HG02973 (cell line): Measurements from ENCODE around the gene MTREX.

Experiments
- ATAC-seq: cut with Tn5 transposase; IDR thresholded peaks from one replicate; pipeline ENCODE4 v1.9.1; 2021; ENCODE audit warnings: moderate library complexity; ENCODE audit not compliant: unreplicated experiment

The MTREX gene

DNA sequence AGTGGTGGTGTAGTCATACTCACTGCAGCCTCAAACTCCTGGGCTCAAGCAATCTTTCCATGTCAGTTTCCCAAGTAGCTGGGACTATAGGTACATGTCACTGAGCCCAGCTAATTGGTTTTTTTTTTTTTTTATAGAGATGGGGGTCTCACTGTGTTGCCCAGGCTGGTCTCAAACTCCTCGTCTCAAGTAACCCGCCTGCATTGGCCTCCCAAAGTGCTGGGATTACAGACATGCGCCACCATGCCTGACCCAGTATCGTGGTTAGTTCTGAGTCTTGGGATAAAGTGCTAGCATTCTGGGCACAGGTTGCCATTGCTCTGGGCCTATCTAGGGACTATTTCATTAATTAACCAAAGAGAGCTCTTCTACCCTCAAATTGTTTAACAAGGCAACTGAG lies 118.7 kb downstream of the MTREX start:
- ATAC-seq, result no peak

DNA sequence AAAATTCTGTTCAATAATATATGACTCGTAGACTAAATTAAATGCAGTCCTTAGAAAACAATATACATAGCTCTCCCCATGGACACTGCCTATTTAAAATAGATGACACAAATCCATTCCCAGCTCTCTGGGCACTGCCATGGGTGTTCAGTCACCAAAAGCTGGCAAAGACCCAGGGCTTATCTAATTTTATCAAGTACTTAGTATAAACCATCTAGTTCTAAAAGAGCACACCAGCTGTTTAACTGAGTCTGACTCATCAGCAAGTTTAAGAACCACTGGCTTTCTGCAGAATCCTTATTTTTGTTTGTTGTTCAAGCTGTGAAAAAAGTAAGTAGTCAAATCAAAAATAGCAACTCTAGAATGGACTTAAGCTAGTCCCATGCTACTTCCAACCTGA lies 119.4 kb downstream of the MTREX start:
- no peak for ATAC-seq

GRCh38 chr5:55429221-55429612 lies 121.4 kb downstream of the MTREX start:
- ATAC-seq, result no peak

DNA sequence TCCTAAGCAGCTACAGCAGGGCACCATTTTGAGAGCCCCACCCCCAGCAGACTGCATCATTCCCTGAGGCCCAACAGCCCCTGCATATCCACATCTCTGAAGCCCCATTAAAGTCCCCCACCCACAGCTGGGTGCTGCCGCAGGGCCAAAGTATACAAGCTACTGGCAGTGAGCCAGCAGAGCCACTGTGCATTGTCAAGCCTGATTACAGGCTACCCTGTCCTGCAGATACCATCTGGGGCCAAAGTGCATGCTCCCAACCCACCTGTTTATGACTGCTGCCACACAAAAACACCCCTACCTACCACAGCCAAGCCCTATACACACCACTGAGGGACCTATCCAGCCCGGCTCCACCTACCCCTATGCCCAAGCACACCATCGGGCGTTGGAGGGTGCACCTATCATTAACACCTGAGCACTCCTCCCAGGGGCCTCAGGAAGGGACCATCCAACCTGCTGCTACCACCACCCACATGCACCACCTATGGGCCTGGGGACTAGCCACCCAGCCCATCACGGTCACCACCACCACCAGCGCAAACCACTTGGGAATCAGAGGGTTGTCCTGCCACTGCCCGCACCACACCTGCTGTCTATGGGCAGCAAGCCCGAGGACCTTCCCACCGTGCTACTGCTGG lies 121.9 kb downstream of the MTREX start:
- ATAC-seq, result no peak

- no peak for ATAC-seq
These were observed 124.8 kb downstream of the MTREX start for GRCh38 chr5:55432549-55432948.

DNA sequence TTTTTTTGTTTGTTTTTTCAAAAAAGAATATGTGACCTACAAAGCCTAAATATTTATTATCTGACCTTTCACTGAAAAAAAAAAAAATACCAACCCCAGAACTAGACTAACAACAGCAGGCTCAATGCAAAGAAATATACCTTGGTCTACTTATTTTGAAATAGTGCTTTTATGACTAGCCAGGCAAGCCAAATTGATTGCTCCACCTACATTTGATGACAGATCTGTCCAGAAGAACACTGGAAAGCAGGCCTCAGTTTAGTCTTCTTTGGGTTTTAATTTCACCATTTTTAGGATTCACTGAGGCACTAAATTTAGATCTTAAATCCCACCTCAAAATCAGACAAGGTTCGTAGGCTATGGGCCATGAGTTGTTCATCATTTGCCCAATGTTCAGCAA lies 129.7 kb downstream of the MTREX start:
- ATAC-seq, result no peak

DNA sequence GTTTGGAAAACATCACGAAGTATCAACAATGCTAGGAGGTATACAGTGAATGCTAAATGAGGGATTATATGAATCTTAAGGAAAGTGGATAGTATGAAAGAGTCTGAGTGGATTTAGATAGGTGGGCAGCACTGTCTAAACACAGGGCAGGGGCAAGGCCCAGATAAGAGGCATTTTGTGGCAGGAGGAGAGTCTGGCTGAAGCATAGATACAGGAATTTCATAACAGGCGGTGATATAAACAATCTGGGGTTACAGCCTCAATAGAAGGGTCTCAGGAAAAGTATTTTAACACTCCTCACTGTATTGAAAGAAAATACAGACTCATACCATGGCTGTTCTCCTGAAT lies 130.0 kb downstream of the MTREX start:
- no peak for ATAC-seq

DNA sequence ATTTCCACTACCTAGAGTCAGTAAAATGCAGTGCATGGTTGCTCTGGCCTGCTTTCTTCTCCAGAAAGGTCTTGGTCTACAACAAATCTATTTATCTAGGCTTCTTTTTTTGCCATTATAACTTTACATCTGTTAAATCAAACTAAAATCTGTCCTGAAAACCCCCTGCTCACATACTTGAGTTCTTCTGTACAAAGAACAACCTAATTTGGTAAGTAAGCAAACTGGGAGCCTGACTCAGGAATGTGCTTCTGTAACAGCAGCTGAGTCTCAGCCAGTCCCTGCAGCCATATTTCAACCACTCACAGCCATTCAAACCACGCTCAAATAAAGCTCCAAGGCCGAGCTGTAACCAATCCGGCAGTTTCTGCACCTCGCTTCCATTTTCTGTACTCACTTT lies 131.2 kb downstream of the MTREX start:
- ATAC-seq, result no peak

DNA sequence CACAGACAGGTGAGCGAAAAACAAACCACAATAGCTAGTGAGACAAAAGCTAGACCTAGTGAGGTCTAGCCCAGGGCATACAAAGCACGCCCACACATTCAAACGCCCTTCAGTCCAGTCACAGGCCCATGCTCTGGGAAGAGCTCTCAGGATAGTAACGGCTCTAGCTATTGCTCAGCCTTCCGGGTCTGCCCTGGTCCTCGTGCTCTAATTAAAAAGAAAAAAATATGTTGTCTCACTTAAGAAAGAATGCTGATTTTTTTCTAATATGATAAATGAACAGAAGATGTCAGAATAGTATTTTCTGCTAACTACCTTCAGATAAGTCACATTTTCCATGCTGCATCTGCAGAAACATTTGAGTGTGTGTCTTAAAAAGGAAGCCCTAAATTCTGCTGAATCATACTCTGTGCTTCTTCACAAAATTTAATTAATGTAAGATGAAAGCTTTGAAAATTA lies 132.4 kb downstream of the MTREX start:
- no peak for ATAC-seq

GRCh38 chr5:55441107-55441771 lies 133.4 kb downstream of the MTREX start:
- ATAC-seq, result no peak

DNA sequence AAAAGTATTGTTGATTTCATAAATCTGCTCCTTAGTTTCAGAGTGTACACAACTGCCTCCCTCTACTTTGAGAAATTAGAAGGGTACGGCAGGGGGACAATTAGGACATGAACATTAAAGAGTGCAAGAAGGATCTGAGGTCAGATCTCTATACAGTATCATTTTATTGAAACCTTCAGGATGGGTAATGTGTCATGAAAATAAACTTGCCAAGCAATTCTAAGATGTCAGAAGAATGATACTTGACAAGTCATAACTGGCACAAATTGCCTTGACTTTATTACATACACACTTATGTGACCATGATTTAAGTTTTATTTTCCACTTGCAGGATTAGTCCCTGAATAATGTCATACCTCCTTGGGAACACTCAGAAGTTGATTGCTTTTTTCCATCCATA lies 134.2 kb downstream of the MTREX start:
- ATAC-seq, result no peak

DNA sequence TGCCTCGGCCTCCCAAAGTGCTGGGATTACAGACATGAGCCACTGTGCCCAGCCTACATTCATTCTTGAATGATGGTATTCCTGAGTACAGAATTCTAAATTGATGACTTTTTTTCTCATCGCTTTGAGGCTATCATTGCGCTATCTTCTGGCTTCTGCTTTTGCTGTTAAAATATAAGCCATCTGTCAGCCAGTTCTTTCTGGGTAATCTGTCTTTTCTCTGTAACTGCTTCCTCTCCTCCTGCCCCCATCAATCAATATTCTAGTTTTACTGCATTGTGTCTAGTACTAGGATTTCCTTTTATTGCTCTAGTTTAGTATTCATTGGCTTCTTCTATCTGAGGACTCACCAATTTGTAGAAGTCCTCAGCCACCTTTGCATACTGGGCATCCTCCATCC lies 138.0 kb downstream of the MTREX start:
- no peak for ATAC-seq

GRCh38 chr5:55446640-55447351 lies 139.0 kb downstream of the MTREX start:
- ATAC-seq, result no peak

DNA sequence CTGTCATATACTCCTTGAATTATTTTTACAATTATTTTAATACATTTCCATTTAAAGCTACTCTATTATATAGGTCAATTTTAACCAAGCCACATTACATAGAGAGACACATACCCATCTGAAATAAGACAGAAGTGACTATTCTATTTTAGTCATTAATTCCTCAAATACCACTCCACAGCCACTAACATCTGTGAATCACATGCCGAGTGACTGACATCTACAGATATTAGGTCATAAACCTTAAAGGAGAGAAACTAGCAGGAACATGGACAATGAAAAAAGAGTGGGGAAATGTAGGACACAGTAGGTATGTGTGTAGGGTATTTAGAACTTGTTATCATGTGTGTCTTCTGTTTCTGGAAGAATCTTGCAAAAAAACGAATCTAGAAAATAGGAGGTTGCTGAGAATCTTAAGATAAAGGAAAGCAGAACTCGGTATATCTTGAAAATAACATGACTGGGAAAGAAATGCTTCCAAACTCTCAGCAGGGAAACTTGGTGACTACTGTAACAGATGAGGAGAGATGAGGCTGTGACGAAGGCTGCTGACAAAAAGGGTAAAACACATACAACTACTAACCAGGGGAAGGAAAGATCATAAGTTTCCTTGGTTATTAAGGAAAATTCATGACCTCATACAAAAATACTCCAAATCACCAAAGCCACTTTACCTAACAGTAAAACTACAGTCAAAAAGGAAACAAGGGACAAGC lies 142.4 kb downstream of the MTREX start:
- no peak for ATAC-seq

DNA sequence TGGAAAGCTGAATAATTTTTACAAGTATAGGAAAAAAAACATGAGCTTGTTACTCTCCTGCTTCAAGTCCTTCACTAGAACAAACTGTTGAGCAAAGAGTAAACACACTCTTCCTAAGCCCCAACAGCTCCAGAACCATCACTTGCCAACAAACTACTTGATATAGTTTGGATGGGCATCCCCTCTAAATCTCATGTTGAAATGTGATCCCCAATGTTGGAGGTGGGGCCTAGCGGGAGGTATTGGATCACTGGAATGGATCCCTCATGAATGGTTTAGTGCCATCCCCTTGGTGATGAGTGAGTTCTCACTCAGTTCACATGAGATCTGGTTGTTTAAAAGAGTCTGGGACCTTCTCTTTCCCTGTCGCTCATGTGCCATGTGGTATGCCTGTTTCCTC lies 144.2 kb downstream of the MTREX start:
- ATAC-seq, result no peak

DNA sequence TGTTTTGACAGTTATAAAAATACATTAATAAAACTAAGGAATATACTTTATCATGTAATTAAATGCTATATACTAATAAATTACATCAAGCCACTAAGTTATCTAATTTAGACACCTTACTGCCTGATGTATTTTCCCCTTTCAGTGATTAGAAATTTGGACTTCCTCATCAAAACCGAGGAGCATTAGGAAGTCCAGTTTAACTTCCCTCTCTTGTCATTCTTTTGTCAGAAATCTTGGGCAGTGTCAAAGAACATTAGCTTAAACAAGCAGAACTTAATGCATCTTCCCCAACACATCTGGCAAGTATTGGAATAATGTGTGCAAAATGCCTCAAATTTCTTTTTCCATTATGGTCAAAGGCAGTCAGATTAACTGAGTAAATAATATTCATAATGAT lies 145.4 kb downstream of the MTREX start:
- no peak for ATAC-seq

GRCh38 chr5:55454282-55454681 lies 146.5 kb downstream of the MTREX start:
- ATAC-seq, result no peak

DNA sequence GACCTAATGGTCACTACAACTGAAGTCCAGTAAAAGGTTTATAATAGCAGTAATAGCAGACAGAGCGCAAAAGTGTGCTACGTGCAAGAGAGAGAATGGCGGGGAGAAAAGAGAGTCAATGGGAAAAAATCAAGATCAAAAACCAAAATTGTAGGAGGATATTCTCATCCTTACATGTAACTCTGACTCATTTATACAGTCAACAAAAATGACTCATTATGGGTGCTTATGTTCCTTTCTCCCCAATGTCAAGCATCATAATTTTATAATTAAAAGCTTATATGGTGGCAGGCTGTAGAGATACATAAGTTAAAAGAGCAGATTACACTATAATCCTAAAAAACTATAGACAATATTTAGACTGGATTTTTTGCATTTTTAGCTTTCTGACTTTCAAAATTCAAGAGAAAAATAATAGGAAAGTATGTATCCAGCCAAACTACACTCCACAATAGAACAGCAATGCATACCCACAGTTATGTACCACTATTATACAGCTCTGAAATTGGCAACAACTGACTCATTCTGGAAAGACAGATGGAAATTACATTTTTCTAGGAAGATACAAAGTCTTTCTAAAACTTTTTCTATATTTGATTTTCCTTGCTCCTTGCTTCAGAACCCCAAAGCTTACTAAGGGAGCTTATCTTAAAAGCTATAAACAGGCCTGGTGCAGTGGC lies 148.6 kb downstream of the MTREX start:
- ATAC-seq, result no peak

- ATAC-seq, result no peak
These were observed 151.8 kb downstream of the MTREX start for GRCh38 chr5:55459572-55459971.

DNA sequence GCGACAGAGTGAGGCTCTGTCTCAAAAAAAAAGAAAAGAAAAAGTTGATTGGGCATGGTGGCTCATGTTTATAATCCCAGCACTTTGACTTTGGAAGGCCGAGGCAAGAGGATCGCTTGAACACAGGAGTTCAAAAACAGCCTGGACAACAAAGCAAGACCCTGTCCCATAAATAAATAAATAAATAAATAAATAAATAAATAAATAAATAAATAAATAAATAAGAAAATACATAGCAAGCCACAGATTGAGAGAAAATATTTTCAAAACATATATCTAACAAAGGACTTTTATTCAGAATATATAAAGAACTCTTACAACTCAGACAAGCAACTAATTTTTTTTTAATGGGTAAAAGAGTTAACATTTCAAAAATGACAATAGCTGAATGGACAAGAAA lies 155.8 kb downstream of the MTREX start:
- ATAC-seq, result no peak

- ATAC-seq, result no peak
These were observed 160.2 kb downstream of the MTREX start for GRCh38 chr5:55467862-55468551.
